Neural progenitor cell (in vitro differentiated cells): ENCODE data around the gene TATDN2. TPM values are rescaled to one million over a fixed set of nuclear protein-coding genes. Genes with fewer than 3 reads are reported as not detected.

ENCODE experiments used
- DNase-seq: peaks from one replicate; pipeline ENCODE4 v3.0.0-alpha.2; 2016; ENCODE audit warnings: low spot score
- H2AFZ ChIP-seq: fragments of 200-600 bp; sonication (generic); replicated peaks from 2 replicates; pipeline ENCODE4 v1.6.1; 2016; ENCODE audit warnings: antibody characterized with exemption
- H3F3A ChIP-seq: fragments of 200-600 bp; sonication (generic); 2 replicates; pipeline ENCODE4 v1.6.1; 2016; ENCODE audit warnings: antibody characterized with exemption, low read depth
- H3K27ac ChIP-seq: fragments of 200-600 bp; sonication (generic); 2 replicates; pipeline ENCODE4 v1.5.1; 2016; ENCODE audit warnings: mild to moderate bottlenecking
- H3K27me3 ChIP-seq: fragments of 200-600 bp; sonication (generic); 2 replicates; pipeline ENCODE4 v1.6.1; 2016; ENCODE audit warnings: mild to moderate bottlenecking, moderate library complexity
- H3K36me3 ChIP-seq: fragments of 200-600 bp; sonication (generic); 2 replicates; pipeline ENCODE4 v1.5.1; 2016
- H3K4me1 ChIP-seq: fragments of 200-600 bp; sonication (generic); 2 replicates; pipeline ENCODE4 v1.6.1; 2016; ENCODE audit warnings: mixed run types
- H3K4me2 ChIP-seq: fragments of 200-600 bp; sonication (generic); 2 replicates; pipeline ENCODE4 v1.6.1; 2016
- H3K4me3 ChIP-seq: fragments of 200-600 bp; sonication (generic); 2 replicates; pipeline ENCODE4 v1.5.1; 2016
- H3K79me2 ChIP-seq: fragments of 200-600 bp; sonication (generic); 2 replicates; pipeline ENCODE4 v1.6.1; 2016; ENCODE audit warnings: low read depth
- H3K9ac ChIP-seq: fragments of 200-600 bp; sonication (generic); 2 replicates; pipeline ENCODE4 v1.6.1; 2016
- H3K9me3 ChIP-seq: fragments of 200-600 bp; sonication (generic); 2 replicates; pipeline ENCODE4 v1.5.1; 2016; ENCODE audit warnings: low read depth
- H4K20me1 ChIP-seq: fragments of 200-600 bp; sonication (generic); 2 replicates; pipeline ENCODE4 v1.6.1; 2016; ENCODE audit warnings: low read depth
- H3K27ac Mint-ChIP-seq: 3 replicates; pipeline ENCODE4 v1.8.0; 2021; ENCODE audit warnings: mixed read lengths
- H3K27me3 Mint-ChIP-seq: 2 replicates; pipeline ENCODE4 v1.8.0; 2022; ENCODE audit warnings: low read depth, mild to moderate bottlenecking, inconsistent platforms, moderate library complexity, mixed read lengths; ENCODE audit not compliant: insufficient read depth
- H3K36me3 Mint-ChIP-seq: 3 replicates; pipeline ENCODE4 v1.8.0; 2021; ENCODE audit warnings: mixed read lengths
- H3K4me1 Mint-ChIP-seq: 3 replicates; pipeline ENCODE4 v1.8.0; 2021; ENCODE audit warnings: mixed read lengths
- H3K4me3 Mint-ChIP-seq: 3 replicates; pipeline ENCODE4 v1.8.0; 2021; ENCODE audit warnings: mild to moderate bottlenecking, moderate library complexity, mixed read lengths
- H3K9me3 Mint-ChIP-seq: 3 replicates; pipeline ENCODE4 v1.8.0; 2020; ENCODE audit warnings: mixed read lengths
- CTCF ChIP-seq: fragments of 200-600 bp; sonication (generic); IDR thresholded peaks from 2 replicates; pipeline ENCODE4 v1.5.1; 2017; ENCODE audit warnings: antibody characterized with exemption, mild to moderate bottlenecking
- EZH2 ChIP-seq: fragments of 200-600 bp; sonication (generic); IDR thresholded peaks from 2 replicates; pipeline ENCODE4 v1.6.1; 2017; ENCODE audit warnings: antibody characterized with exemption, mild to moderate bottlenecking, moderate library complexity
- EZH2phosphoT487 ChIP-seq: fragments of 200-600 bp; sonication (generic); IDR thresholded peaks from 2 replicates; pipeline ENCODE4 v1.6.1; 2017; ENCODE audit warnings: antibody characterized with exemption
- total RNA-seq: library from RNA; depleted of rRNA; stranded (reverse); fragments of >200 nt; gene quantifications from 2 replicates; pipeline ENCODE4 v1.2.3, GENCODE V29; 2015; ENCODE audit warnings: low replicate concordance

The TATDN2 gene
- total RNA-seq, 1 donor from 2014 or later: 11.7 TPM

DNA sequence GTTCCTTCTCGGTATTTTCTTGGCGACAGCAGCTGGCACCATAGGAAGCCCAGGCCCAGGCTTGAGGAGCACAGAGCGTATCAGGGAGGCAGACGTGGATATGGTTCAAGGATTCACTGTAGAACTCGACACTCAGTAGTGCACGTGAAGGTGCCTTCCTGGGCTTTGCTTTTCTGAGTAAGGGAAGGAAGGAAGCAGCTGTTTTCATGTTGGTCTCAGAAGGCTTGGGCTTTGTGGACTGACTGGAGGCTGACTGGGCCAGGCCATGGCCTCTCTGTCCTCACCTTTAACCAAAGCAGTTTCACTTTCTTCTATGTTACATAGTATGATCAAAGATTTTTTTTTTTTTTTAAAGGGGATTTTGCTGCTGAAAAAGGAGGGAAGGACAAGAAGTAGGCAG is 51.4 kb downstream of the TATDN2 start:
- Histone ChIP-seq H3K4me1 (no peaks in the 10 kb centered on the region), H3K79me2 (no peaks in the 10 kb centered on the region), H3K9ac (no peak overlapping the region), H3K27me3 (no peaks in the 10 kb centered on the region), H2AFZ (no peak overlapping the region), H3K36me3 (no peaks in the 10 kb centered on the region), H4K20me1 (no peaks in the 10 kb centered on the region), H3K9me3 (no peaks in the 10 kb centered on the region), H3K4me3 (no peak overlapping the region), H3K27ac (no peak overlapping the region), H3K4me2 (no peak overlapping the region), H3F3A (no peaks in the 10 kb centered on the region)
- TF ChIP-seq EZH2: no peak
- TF ChIP-seq EZH2phosphoT487: no peak
- no peak for TF ChIP-seq CTCF
- Mint-ChIP-seq H3K4me3 (no peak overlapping the region), H3K27ac (no peak overlapping the region), H3K4me1 (no peaks in the 10 kb centered on the region), H3K9me3 (no peaks in the 10 kb centered on the region), H3K27me3 (peaks cover 8% of the 10 kb centered on the region), H3K36me3 (peaks cover 31% of the 10 kb centered on the region)
- DNase-seq: no peak

- H3K36me3 Mint-ChIP-seq: peaks cover 33% of the 10 kb centered on the region
- H3K27me3 Mint-ChIP-seq: peaks cover 8% of the 10 kb centered on the region
- TF ChIP-seq EZH2phosphoT487: no peak
- TF ChIP-seq EZH2: no peak
- TF ChIP-seq CTCF: no peak
- Histone ChIP-seq H2AFZ (no peak overlapping the region), H4K20me1 (no peaks in the 10 kb centered on the region), H3K79me2 (no peaks in the 10 kb centered on the region), H3K27me3 (no peaks in the 10 kb centered on the region), H3K27ac (no peak overlapping the region), H3K4me3 (no peak overlapping the region), H3K36me3 (no peaks in the 10 kb centered on the region), H3K9me3 (no peaks in the 10 kb centered on the region), H3K9ac (no peak overlapping the region), H3K4me1 (no peaks in the 10 kb centered on the region), H3F3A (no peaks in the 10 kb centered on the region), H3K4me2 (no peak overlapping the region)
- H3K4me1 Mint-ChIP-seq: no peaks in the 10 kb centered on the region
- no peak overlapping the region for H3K4me3 Mint-ChIP-seq
- H3K27ac Mint-ChIP-seq: no peak overlapping the region
- no peaks in the 10 kb centered on the region for H3K9me3 Mint-ChIP-seq
- DNase-seq: no peak
These were observed 51.8 kb downstream of the TATDN2 start for GRCh38 chr3:10300087-10300486.

GRCh38 chr3:10303105-10303504 is 54.8 kb downstream of the TATDN2 start:
- no peak for TF ChIP-seq CTCF
- no peak for TF ChIP-seq EZH2
- TF ChIP-seq EZH2phosphoT487: no peak
- H3F3A ChIP-seq: no peaks in the 10 kb centered on the region
- H3K9ac ChIP-seq: no peak overlapping the region
- peaks cover 8% of the 10 kb centered on the region for H3K27me3 Mint-ChIP-seq
- H3K79me2 ChIP-seq: no peaks in the 10 kb centered on the region
- H3K9me3 Mint-ChIP-seq: no peaks in the 10 kb centered on the region
- H3K27me3 ChIP-seq: no peaks in the 10 kb centered on the region
- H3K9me3 ChIP-seq: no peaks in the 10 kb centered on the region
- peak overlapping the region; percentile 57 for H3K27ac Mint-ChIP-seq
- DNase-seq: no peak
- peaks cover 30% of the 10 kb centered on the region for H3K36me3 Mint-ChIP-seq
- H3K4me2 ChIP-seq: no peak overlapping the region
- H3K4me1 Mint-ChIP-seq: no peaks in the 10 kb centered on the region
- H4K20me1 ChIP-seq: no peaks in the 10 kb centered on the region
- H3K4me1 ChIP-seq: no peaks in the 10 kb centered on the region
- H3K4me3 Mint-ChIP-seq: no peak overlapping the region
- H2AFZ ChIP-seq: no peak overlapping the region
- H3K4me3 ChIP-seq: no peak overlapping the region
- H3K27ac ChIP-seq: no peak overlapping the region
- H3K36me3 ChIP-seq: no peaks in the 10 kb centered on the region

DNA sequence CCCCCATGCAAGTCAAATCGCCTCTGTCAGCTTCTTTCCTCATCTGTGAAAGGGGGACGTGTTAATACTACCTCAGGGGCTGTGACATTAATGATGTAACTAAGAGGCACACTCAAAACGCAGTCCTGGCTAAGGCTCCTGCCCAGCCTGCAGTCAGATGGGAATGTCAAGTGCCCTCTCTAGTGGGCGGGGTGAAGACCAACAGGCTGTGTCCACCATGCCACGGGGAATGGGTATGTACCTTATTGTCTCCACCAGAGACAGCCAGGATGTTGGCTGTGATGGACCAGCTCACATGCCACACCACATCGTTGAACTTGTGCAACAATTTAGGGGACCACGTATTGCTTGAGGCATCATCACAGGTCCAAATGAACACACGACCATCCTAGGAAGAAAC is 55.5 kb downstream of the TATDN2 start:
- no peak for TF ChIP-seq EZH2phosphoT487
- H4K20me1 ChIP-seq: no peaks in the 10 kb centered on the region
- no peak overlapping the region for H3K9ac ChIP-seq
- H2AFZ ChIP-seq: no peak overlapping the region
- H3K4me2 ChIP-seq: no peak overlapping the region
- no peaks in the 10 kb centered on the region for H3K79me2 ChIP-seq
- no peaks in the 10 kb centered on the region for H3F3A ChIP-seq
- Mint-ChIP-seq H3K27ac (no peak overlapping the region), H3K36me3 (peaks cover 30% of the 10 kb centered on the region), H3K27me3 (peaks cover 8% of the 10 kb centered on the region), H3K4me3 (no peak overlapping the region), H3K4me1 (no peaks in the 10 kb centered on the region), H3K9me3 (no peaks in the 10 kb centered on the region)
- no peak overlapping the region for H3K27ac ChIP-seq
- no peak overlapping the region for H3K4me3 ChIP-seq
- no peak for DNase-seq
- H3K27me3 ChIP-seq: no peaks in the 10 kb centered on the region
- no peaks in the 10 kb centered on the region for H3K4me1 ChIP-seq
- H3K36me3 ChIP-seq: no peaks in the 10 kb centered on the region
- no peaks in the 10 kb centered on the region for H3K9me3 ChIP-seq
